Measurements from ENCODE around the gene PBX4.

Gene PBX4

GRCh38 chr19:19524053-19524452, 94.4 kb downstream of the PBX4 start:
- DNase-seq (ENCODE audit: low read depth): no peak

- no peak for DNase-seq (ENCODE audit: low read depth)
These were observed 95.3 kb downstream of the PBX4 start for GRCh38 chr19:19523177-19523576.

DNA sequence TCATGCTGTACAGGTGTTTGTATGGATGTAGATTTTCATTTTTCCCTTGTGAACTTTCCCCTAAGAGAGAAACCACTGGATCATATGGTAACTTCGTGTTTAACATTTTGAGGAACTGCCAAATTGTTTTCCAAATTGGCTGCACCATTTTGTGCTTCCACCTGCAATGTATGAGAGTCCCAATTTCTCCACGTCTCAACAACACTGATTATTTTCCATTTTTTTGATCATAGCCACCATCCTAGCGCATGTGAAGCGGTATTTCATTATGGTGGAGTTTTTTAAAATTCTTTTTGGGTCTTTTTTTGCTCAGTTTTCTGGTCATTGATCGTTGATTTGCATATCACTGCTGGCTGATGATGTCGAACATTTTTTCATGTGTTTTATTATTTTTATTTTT, 97.5 kb downstream of the PBX4 start:
- no peak for DNase-seq (ENCODE audit: low read depth)

GRCh38 chr19:19517235-19517619, 101.3 kb downstream of the PBX4 start:
- DNase-seq (ENCODE audit: low read depth): no peak

- peak; percentile 91 for DNase-seq (ENCODE audit: low read depth)
These were observed 102.6 kb downstream of the PBX4 start, which contains the start of gene NDUFA13 for GRCh38 chr19:19515642-19516519. Gene NDUFA13, plus strand, starts transcription at chr19:19516225. Its CDS starts 14 bp downstream, at chr19:19516239.

DNA sequence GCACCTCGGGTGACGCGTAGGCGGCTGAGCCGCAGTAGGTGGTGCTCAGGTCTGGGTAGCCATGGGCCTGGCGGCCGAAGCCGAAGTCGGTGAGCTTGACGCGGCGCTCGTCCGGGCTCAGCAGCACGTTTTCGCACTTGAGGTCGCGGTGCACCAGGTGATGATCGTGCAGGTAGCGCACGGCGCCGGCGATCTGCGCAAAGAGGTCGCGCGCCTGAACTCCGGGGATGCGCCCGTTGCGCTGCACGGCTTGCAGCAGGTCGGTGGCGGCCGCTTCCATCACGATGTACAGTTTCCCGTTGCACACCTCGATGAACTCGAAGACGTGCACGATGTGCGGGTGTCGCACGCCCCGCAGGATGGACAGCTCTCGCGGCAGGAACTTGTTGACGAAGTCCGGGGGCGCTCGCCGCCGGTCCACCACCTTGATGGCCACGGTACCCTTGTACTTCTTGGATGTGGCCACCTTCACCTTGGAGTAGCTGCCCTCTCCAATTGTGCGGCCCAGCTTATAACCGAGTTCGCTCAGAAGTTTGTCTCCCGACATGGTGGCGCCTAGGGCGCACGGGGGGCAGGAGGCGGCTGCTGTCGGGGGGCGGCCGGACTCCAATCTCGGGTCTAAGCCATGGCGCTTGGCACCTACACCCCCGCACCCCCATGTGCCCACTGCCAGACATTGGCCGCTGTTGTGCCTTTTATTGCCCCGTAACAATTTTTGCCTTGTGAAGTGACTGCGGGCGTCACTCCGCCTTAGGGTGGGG, 103.4 kb downstream of the PBX4 start, which contains the start of gene TSSK6:
Gene TSSK6, minus strand, starts transcription at position 668 of the 761 bp plus-strand sequence. Its CDS starts 121 bp downstream, at position 547.
- DNase-seq (ENCODE audit: low read depth): no peak

- DNase-seq (ENCODE audit: low read depth): no peak
These were observed 104.3 kb downstream of the PBX4 start for GRCh38 chr19:19514215-19514657.

GRCh38 chr19:19513682-19514081, 104.8 kb downstream of the PBX4 start:
- no peak for DNase-seq (ENCODE audit: low read depth)

Data from EH (cell line).